NOMO-1 treated with dmso at 0.1 percent for 144 hours (cell line): ENCODE measurements around the gene LTO1.
"Not testable (repeated sequence)": the region's sequence is repeated elsewhere in the genome, so short reads cannot be mapped to it uniquely, and the experiment has no call there.

Experiments
- DNase-seq: peaks from one replicate; lab custom pipeline; 2025; ENCODE audit not compliant: unreplicated experiment; lab: John Stamatoyannopoulos, UW

The LTO1 gene

DNA sequence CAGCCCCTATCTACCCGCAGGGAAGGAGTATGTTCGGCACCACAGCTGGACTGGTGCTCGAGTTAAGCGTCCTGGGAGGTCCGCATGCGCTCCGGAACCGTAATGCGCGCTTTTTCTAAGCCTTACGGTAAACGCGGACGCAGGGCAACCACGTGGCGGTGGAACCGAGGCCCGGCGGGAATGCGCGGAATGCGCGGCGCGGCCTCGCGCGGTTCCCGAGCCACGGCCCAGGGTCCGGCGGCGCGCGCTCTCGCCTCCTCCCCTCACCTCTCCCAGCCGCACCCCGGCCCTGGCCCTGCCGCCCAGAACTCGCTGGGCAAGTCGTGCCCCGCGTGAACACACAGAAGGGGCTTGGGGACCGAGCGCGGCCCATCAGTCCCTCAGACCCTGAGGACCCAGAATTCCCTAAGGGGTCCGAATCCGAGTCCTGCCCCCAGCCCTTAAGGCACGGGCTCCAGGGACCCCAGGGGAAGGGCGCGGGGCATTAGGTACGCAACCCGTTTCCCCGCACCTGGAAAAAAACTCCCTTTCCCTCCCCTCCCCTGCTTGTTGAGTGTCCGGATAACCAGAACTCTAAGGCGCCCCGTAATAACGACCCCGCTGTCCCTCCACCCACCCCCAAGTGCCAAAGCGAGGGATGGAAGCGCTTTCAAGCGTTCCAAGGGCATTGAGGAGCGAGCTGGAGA lies 38.5 kb downstream of the LTO1 start:
- DNase-seq, result no peak

DNA sequence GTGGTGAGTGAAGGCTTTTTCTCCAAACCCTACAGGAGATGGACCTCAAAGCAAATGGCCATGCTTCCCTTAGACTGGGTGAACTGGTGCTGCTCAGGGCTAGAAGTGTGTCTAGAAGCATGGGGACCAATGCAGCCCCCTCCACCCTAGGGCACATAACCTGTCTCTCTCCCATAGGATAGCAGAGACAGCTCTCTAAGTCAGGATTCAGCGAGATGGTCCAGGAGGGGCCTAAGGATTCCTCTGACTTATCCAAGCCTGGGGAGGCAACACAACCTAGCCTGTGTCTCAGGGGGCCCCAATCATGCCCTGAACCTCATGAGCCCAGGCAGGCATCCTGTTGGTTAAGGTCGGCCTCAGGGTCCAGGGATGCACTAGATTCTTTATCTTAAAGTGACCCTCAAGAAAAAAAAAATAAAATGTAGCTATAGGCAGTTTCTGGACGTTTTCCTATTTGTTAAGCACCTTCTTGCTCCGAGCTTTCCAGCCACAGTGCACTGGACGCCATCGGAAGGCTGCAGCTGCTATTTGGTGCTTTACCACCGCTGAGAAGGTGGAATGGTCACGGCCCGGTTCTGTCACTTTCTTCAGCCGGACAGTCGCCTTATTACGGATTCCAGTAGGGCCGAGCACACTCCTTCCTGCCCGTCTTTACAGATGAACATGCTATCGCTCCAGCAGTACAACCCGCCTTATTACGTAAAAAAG lies 39.2 kb downstream of the LTO1 start:
- no peak for DNase-seq

GRCh38 chr11:69635195-69635594 lies 40.0 kb downstream of the LTO1 start:
- DNase-seq, result no peak

DNA sequence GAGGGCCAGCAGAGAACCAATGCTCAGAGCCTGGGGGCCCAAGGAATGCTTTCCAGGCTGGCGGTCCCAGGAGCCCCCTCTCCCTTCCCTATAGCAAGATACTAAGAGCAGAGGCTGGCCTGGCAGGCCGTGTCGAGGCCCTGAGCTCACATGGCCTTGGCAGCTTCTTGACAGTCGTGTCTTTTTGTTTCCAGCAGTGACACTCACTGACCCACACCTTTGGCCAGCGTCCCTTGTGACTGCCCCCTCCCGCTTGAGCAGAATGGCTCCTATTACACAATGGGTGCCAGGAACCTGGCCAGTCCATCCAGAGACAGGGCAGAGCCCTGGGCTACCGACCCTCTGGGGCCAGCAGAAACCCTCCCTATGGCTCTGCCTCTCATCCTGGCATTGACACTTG lies 40.6 kb downstream of the LTO1 start:
- no peak for DNase-seq

GRCh38 chr11:69634069-69634468 lies 41.1 kb downstream of the LTO1 start:
- no peak for DNase-seq

DNA sequence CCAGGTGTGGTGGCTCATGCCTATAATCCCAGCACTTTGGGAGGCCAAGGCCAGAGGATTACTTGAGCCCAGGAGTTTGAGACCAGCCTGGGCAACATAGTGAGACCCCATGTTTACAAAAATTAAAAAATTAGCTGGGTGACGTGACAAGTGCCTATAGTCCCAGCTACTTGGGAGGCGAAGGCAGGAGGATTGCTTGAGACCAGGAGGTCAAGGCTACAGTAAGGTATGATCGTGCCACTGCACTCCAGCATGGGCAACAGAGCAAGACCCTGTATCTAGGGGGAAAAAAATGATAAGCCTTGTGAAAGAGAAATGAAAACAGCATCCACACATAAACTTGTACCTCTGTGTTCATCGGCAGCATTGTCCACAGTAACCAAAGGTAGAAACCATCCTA lies 42.3 kb downstream of the LTO1 start:
- no peak for DNase-seq

- DNase-seq, result no peak
Measured at GRCh38 chr11:69630424-69630823, 44.7 kb downstream of the LTO1 start.

- DNase-seq, result no peak
Measured at GRCh38 chr11:69630017-69630416, 45.1 kb downstream of the LTO1 start.

- DNase-seq, result no peak
Measured at GRCh38 chr11:69627551-69627950, 47.6 kb downstream of the LTO1 start.

DNA sequence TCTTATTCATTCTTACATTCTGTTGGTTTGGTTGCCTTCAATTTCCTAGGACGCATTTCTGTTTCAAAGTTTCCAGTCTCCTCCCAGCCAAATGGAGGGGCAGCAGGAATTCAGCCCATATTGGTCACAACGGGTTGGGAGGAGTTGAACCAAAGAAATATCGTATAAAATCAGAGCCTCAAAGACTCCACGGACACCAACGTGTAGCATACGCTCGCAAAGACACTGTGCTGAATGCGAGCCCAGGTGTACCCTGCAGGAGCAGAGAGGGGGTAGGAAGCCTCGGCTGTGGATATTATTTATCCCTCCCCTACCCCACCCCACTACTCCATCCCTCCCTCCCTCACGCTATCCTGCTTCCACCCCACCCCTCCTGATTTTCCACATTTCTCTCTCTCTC lies 49.7 kb downstream of the LTO1 start:
- DNase-seq, result no peak

DNA sequence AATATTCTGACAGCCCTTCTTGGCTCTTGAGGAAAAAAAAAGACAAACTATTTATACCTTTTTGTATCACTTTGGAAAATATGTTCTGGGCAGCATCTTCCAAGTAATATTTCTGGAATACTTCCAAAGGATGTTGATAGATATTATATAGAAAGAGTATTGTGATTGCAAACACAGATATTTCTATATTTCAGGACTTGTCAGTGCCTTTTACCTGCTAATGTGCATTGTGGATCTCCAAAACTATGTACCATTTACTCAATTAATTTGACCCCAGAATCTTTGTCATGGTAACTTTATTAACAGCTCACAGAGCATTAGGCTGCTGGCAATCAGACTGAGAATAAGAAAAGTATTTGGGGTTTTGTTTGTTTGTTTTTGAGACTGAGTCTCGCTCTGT lies 50.9 kb downstream of the LTO1 start:
- no peak for DNase-seq

- not testable (repeated sequence) for DNase-seq
Measured at GRCh38 chr11:69622097-69622681, 53.0 kb downstream of the LTO1 start.

GRCh38 chr11:69620683-69621290 lies 54.4 kb downstream of the LTO1 start:
- DNase-seq, result no peak

- no peak for DNase-seq
Measured at GRCh38 chr11:69618237-69618636, 56.9 kb downstream of the LTO1 start.

GRCh38 chr11:69617682-69618081 lies 57.5 kb downstream of the LTO1 start:
- no peak for DNase-seq

GRCh38 chr11:69617220-69617619 lies 57.9 kb downstream of the LTO1 start:
- DNase-seq, result no peak
